K562 (cell line): Measurements from ENCODE around the gene SKOR1. TPM values are rescaled to one million over a fixed set of nuclear protein-coding genes. Genes with fewer than 3 reads are reported as not detected.

Experiments used
- CHD2 ChIP-seq: IDR thresholded peaks from 2 replicates; pipeline ENCODE4 v1.6.1; 2011; ENCODE audit warnings: low read depth, low read length
- ETV5 ChIP-seq: sonication (generic); formaldehyde crosslinking; IDR thresholded peaks from 2 replicates; pipeline ENCODE4 v1.4.0; 2020; ENCODE audit warnings: low read depth, mild to moderate bottlenecking, missing genetic modification reagents
- GABPB2 ChIP-seq: fragments of 250-450 bp; sonication (Bioruptor Pico); conservative IDR thresholded peaks from 2 replicates; pipeline ENCODE4 v1.5.1; 2021; ENCODE audit warnings: mild to moderate bottlenecking
- HDAC1 ChIP-seq, 2 experiments: fragments of 450-650 bp; IDR thresholded peaks; 2 replicates each; pipeline ENCODE4 v1.6.1; 2016 to 2017; ENCODE audit warnings: inconsistent platforms in 1 of 2, mild to moderate bottlenecking in 1 of 2, moderate library complexity in 1 of 2
- KDM2B ChIP-seq: fragments of 250-450 bp; sonication (Bioruptor Pico); IDR thresholded peaks from 2 replicates; pipeline ENCODE4 v1.8.0; 2021; ENCODE audit warnings: mild to moderate bottlenecking, moderate library complexity
- PRMT5 ChIP-seq: sonication (generic); formaldehyde crosslinking; IDR thresholded peaks from 2 replicates; pipeline ENCODE4 v1.5.0; 2020; ENCODE audit warnings: missing genetic modification reagents
- RAD21 ChIP-seq, 2 experiments: fragments of 250-450 bp in 1 of 2; fragments of 450-650 bp in 1 of 2; sonication (Bioruptor Pico) in 1 of 2; formaldehyde crosslinking in 1 of 2; IDR thresholded peaks in 1 of 2; conservative IDR thresholded peaks in 1 of 2; 2 replicates each; pipeline versions ENCODE4 v1.4.0 to v1.8.0; 2020 to 2022; ENCODE audit warnings: mild to moderate bottlenecking in 2 of 2, moderate library complexity in 1 of 2
- SMARCA5 ChIP-seq: fragments of 450-650 bp; IDR thresholded peaks from 2 replicates; pipeline ENCODE4 v1.6.1; 2016
- TCF7 ChIP-seq: sonication (generic); IDR thresholded peaks from 2 replicates; pipeline ENCODE4 v1.6.1; 2016; ENCODE audit warnings: antibody characterized with exemption, borderline replicate concordance
- TEAD1 ChIP-seq, 2 experiments: fragments of 450-650 bp in 1 of 2; sonication (generic) in 1 of 2; formaldehyde crosslinking; IDR thresholded peaks; 2 replicates each; pipeline versions ENCODE4 v1.4.0 to v1.8.0; 2020 to 2022; ENCODE audit warnings: mild to moderate bottlenecking in 2 of 2, missing genetic modification reagents in 1 of 2
- ZNF217 ChIP-seq: sonication (generic); formaldehyde crosslinking; IDR thresholded peaks from 2 replicates; pipeline ENCODE4 v1.8.0; 2022; ENCODE audit warnings: mild to moderate bottlenecking, missing genetic modification reagents
- ZNF354B ChIP-seq: fragments of 250-450 bp; sonication (Bioruptor Pico); IDR thresholded peaks from 2 replicates; pipeline ENCODE4 v1.4.0; 2020
- ZNF436 ChIP-seq: fragments of 250-450, 450-650 bp; sonication (Bioruptor Pico); formaldehyde crosslinking; IDR thresholded peaks from 2 replicates; pipeline ENCODE4 v1.7.0; 2020; ENCODE audit warnings: mild to moderate bottlenecking
- ZNF699 ChIP-seq: fragments of 250-450 bp; sonication (Bioruptor Pico); IDR thresholded peaks from 2 replicates; pipeline ENCODE4 v1.8.0; 2021; ENCODE audit warnings: mild to moderate bottlenecking, moderate library complexity; ENCODE audit not compliant: insufficient replicate concordance
- ZNF79 ChIP-seq: fragments of 250-450 bp; sonication (Bioruptor Pico); IDR thresholded peaks from 2 replicates; pipeline ENCODE4 v1.4.0; 2020; ENCODE audit warnings: low read depth, mild to moderate bottlenecking, moderate library complexity
- polyA plus RNA-seq, 8 experiments: library from polyadenylated mRNA; depleted of rRNA in 4 of 8; stranded (reverse) in 5 of 8; unstranded in 3 of 8; fragments of >200 nt; fragmentation: Nextera tagmentation in 2 of 8; fragmentation: Illumina TruSeq in 1 of 8; extraction: Ambion mirVana in 2 of 8; extraction: Trizol in 1 of 8; gene quantifications; 2 replicates each; pipeline versions ENCODE4 v1.2.1 to v1.2.3, GENCODE V29; 2011 to 2014; ENCODE audit warnings: inconsistent platforms in 1 of 8, missing spikeins in 1 of 8
- total RNA-seq, 7 experiments: library from RNA; depleted of rRNA in 6 of 7; stranded (reverse); fragments of >200 nt in 6 of 7; fragmentation: Illumina TruSeq in 2 of 7; extraction: Trizol in 2 of 7; gene quantifications; 2 replicates each; pipeline versions ENCODE4 v1.2.1 to v1.2.3, GENCODE V29; 2011 to 2021; ENCODE audit warnings: low replicate concordance in 1 of 7
- TF ChIP-seq, protein P1 (sequence below): fragments of 250-450 bp; sonication (Bioruptor Pico); IDR thresholded peaks from 2 replicates; pipeline ENCODE4 v1.4.0; 2020; ENCODE audit warnings: mild to moderate bottlenecking, moderate library complexity
- TF ChIP-seq, protein P2 (sequence below): fragments of 450-650 bp; IDR thresholded peaks from 2 replicates; pipeline ENCODE4 v1.6.1; 2016; ENCODE audit warnings: antibody characterized with exemption
- TF ChIP-seq, protein P3 (sequence below): IDR thresholded peaks from 3 replicates; pipeline ENCODE4 v1.6.1; 2011; ENCODE audit warnings: borderline replicate concordance, mild to moderate bottlenecking; ENCODE audit not compliant: insufficient read length, insufficient read depth
- TF ChIP-seq, protein P4 (sequence below): sonication (generic); formaldehyde crosslinking; IDR thresholded peaks from 2 replicates; pipeline ENCODE4 v1.8.1; 2023; ENCODE audit warnings: mild to moderate bottlenecking, missing genetic modification reagents

SKOR1 gene
- total and polyA plus RNA-seq, 9 of the 15 experiments (the other 6 are each of a cell fraction or from before 2014, with no cell fraction given) = 0.04 to 0.41 (median 0.09) TPM; not detected in 3

DNA sequence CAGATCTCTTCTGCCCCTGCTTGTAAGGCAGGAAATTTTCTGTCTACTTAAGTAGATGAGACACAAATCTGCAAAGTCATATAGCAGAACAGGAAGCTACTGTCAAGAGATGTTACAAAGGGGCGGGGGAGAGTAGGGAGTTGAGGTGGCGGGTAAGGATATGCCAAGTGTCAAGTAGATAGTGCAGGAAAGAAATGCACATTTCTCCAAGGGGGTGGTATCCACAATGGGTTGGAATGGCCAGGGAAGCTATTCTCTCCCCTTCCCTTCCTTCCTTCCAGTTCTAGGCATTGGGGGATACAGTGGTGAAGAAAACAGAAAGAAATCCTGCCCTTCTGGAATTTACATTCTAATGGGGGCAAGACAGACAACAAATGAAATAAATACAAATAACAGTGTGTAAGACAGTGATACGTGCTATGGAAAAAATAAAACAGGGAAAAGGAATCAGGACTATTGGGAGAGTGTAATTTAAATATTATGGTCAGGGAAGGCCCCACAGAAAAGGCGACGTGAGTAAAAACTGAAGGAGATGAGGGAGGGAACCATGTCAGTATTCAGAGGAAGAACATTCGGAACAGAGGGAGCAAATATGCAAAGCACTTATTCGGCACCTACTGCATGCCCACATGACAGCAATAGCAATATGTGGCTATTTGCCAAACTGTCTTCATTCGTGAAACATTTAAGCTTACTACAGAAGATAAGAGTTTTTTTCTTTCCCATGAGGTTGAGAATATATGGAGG lies 57.4 kb downstream of the SKOR1 start (continued):
- TF ChIP-seq, protein P1, sequence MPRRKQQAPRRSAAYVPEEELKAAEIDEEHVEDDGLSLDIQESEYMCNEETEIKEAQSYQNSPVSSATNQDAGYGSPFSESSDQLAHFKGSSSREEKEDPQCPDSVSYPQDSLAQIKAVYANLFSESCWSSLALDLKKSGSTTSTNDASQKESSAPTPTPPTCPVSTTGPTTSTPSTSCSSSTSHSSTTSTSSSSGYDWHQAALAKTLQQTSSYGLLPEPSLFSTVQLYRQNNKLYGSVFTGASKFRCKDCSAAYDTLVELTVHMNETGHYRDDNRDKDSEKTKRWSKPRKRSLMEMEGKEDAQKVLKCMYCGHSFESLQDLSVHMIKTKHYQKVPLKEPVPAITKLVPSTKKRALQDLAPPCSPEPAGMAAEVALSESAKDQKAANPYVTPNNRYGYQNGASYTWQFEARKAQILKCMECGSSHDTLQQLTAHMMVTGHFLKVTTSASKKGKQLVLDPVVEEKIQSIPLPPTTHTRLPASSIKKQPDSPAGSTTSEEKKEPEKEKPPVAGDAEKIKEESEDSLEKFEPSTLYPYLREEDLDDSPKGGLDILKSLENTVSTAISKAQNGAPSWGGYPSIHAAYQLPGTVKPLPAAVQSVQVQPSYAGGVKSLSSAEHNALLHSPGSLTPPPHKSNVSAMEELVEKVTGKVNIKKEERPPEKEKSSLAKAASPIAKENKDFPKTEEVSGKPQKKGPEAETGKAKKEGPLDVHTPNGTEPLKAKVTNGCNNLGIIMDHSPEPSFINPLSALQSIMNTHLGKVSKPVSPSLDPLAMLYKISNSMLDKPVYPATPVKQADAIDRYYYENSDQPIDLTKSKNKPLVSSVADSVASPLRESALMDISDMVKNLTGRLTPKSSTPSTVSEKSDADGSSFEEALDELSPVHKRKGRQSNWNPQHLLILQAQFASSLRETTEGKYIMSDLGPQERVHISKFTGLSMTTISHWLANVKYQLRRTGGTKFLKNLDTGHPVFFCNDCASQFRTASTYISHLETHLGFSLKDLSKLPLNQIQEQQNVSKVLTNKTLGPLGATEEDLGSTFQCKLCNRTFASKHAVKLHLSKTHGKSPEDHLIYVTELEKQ (CRISPR knock-in tag) = no peak
- TF ChIP-seq, protein P2, sequence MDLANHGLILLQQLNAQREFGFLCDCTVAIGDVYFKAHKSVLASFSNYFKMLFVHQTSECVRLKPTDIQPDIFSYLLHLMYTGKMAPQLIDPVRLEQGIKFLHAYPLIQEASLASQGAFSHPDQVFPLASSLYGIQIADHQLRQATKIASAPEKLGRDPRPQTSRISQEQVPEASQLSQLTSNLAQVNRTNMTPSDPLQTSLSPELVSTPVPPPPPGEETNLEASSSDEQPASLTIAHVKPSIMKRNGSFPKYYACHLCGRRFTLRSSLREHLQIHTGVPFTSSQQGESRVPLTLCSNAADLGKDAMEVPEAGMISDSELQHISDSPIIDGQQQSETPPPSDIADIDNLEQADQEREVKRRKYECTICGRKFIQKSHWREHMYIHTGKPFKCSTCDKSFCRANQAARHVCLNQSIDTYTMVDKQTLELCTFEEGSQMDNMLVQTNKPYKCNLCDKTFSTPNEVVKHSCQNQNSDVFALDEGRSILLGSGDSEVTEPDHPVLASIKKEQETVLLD = peak; percentile 54; the same call in 1 of the 2 replicates
- TF ChIP-seq HDAC1 (IDR thresholded peaks at IDR 0.05) = peak; percentile 9 to 72; a peak in 2 of 4 replicates
- TF ChIP-seq GABPB2 (CRISPR knock-in tag) = no peak
- TF ChIP-seq ZNF699 (CRISPR knock-in tag) = no peak
- TF ChIP-seq KDM2B (CRISPR knock-in tag) = no peak
- no peak for TF ChIP-seq PRMT5 (CRISPR knock-in tag)
- 0 out of 2 replicates have a peak, but pooled peaks have one; percentile 32 for TF ChIP-seq ZNF354B (CRISPR knock-in tag)
- TF ChIP-seq ZNF436 (CRISPR knock-in tag) = no peak
- TF ChIP-seq CHD2 = no peak
- TF ChIP-seq SMARCA5 = peak; percentile 60; the same call in 1 of the 2 replicates
- TF ChIP-seq, protein P3, sequence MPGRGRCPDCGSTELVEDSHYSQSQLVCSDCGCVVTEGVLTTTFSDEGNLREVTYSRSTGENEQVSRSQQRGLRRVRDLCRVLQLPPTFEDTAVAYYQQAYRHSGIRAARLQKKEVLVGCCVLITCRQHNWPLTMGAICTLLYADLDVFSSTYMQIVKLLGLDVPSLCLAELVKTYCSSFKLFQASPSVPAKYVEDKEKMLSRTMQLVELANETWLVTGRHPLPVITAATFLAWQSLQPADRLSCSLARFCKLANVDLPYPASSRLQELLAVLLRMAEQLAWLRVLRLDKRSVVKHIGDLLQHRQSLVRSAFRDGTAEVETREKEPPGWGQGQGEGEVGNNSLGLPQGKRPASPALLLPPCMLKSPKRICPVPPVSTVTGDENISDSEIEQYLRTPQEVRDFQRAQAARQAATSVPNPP = no peak
- TF ChIP-seq ZNF217 (CRISPR knock-in tag) = no peak
- TF ChIP-seq RAD21 (CRISPR knock-in tag; conservative IDR thresholded peaks at IDR 0.05 in 1 of 2, IDR thresholded peaks at IDR 0.05 in 1 of 2) = peak in 1 of 2 experiments; percentile 18; a peak in 1 of 4 replicates
- TF ChIP-seq ETV5 = no peak
- no peak for TF ChIP-seq ZNF79 (CRISPR knock-in tag)
- TF ChIP-seq TEAD1 (CRISPR knock-in tag; IDR thresholded peaks at IDR 0.05) = 0 out of 4 replicates have a peak, but pooled peaks have one; percentile 13 to 40
- TF ChIP-seq TCF7 = 0 out of 2 replicates have a peak, but pooled peaks have one; percentile 42
- TF ChIP-seq, protein P4, sequence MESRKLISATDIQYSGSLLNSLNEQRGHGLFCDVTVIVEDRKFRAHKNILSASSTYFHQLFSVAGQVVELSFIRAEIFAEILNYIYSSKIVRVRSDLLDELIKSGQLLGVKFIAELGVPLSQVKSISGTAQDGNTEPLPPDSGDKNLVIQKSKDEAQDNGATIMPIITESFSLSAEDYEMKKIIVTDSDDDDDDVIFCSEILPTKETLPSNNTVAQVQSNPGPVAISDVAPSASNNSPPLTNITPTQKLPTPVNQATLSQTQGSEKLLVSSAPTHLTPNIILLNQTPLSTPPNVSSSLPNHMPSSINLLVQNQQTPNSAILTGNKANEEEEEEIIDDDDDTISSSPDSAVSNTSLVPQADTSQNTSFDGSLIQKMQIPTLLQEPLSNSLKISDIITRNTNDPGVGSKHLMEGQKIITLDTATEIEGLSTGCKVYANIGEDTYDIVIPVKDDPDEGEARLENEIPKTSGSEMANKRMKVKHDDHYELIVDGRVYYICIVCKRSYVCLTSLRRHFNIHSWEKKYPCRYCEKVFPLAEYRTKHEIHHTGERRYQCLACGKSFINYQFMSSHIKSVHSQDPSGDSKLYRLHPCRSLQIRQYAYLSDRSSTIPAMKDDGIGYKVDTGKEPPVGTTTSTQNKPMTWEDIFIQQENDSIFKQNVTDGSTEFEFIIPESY (CRISPR knock-in tag) = no peak
